Neuronal stem cell (in vitro differentiated cells): Measurements from ENCODE around the gene BCAS1.

Experiments
- DNase-seq: peaks from one replicate; pipeline ENCODE4 v3.0.0-alpha.2; 2013; ENCODE audit warnings: low spot score
- H2AFZ ChIP-seq: one replicate; pipeline ENCODE4 v1.6.1; 2013; ENCODE audit warnings: mild to moderate bottlenecking, low read length, inconsistent platforms
- H2AK5ac ChIP-seq: 2 replicates; pipeline ENCODE4 v1.6.1; 2013; ENCODE audit warnings: low read depth, mild to moderate bottlenecking, inconsistent platforms, low read length, moderate library complexity, mixed read lengths
- H2BK120ac ChIP-seq: 2 replicates; pipeline ENCODE4 v1.6.1; 2013; ENCODE audit warnings: low read depth, mild to moderate bottlenecking, inconsistent platforms, low read length, moderate library complexity, mixed read lengths
- H2BK12ac ChIP-seq: one replicate; pipeline ENCODE4 v1.6.1; 2013; ENCODE audit warnings: low read length, inconsistent platforms
- H2BK15ac ChIP-seq: 2 replicates; pipeline ENCODE4 v1.6.1; 2013; ENCODE audit warnings: mild to moderate bottlenecking, low read length, inconsistent platforms, mixed read lengths
- H2BK5ac ChIP-seq: one replicate; pipeline ENCODE4 v1.6.1; 2013; ENCODE audit warnings: inconsistent platforms, mild to moderate bottlenecking, low read length, moderate library complexity
- H3K14ac ChIP-seq: one replicate; pipeline ENCODE4 v1.6.1; 2013; ENCODE audit warnings: low read length, inconsistent platforms
- H3K18ac ChIP-seq: 2 replicates; pipeline ENCODE4 v1.6.1; 2013; ENCODE audit warnings: low read length, inconsistent platforms
- H3K23ac ChIP-seq: 2 replicates; pipeline ENCODE4 v1.6.1; 2013; ENCODE audit warnings: low read depth, mild to moderate bottlenecking, mixed read lengths, low read length, inconsistent platforms; ENCODE audit not compliant: poor library complexity
- H3K27ac ChIP-seq: replicated peaks from 3 replicates; pipeline ENCODE4 v1.5.1; 2013; ENCODE audit warnings: low read length, inconsistent platforms
- H3K27me3 ChIP-seq, 3 experiments: 2 replicates each; pipeline ENCODE4 v1.6.1; 2013; ENCODE audit warnings: low read length in 3 of 3, mild to moderate bottlenecking in 2 of 3, inconsistent platforms in 1 of 3, low read depth in 1 of 3, mixed read lengths in 1 of 3, moderate library complexity in 1 of 3; ENCODE audit not compliant: control insufficient read depth in 3 of 3, insufficient read depth in 3 of 3
- H3K36me3 ChIP-seq, 2 donors: replicated peaks in 1 of 2; 2 replicates each; pipeline ENCODE4 v1.6.1; 2013; ENCODE audit warnings: low read length in 2 of 2; ENCODE audit not compliant: control insufficient read depth in 2 of 2, insufficient read depth in 2 of 2
- H3K4ac ChIP-seq: 2 replicates; pipeline ENCODE4 v1.6.1; 2013; ENCODE audit warnings: inconsistent platforms, mild to moderate bottlenecking, low read length, moderate library complexity
- H3K4me1 ChIP-seq, 2 donors: 1 replicate in 1 of 2; 2 replicates in 1 of 2; pipeline ENCODE4 v1.6.1; 2013; ENCODE audit warnings: low read length in 2 of 2, low read depth in 1 of 2; ENCODE audit not compliant: control insufficient read depth in 2 of 2, insufficient read depth in 1 of 2
- H3K4me2 ChIP-seq: one replicate; pipeline ENCODE4 v1.6.1; 2013; ENCODE audit warnings: mild to moderate bottlenecking, low read length, inconsistent platforms; ENCODE audit not compliant: insufficient read depth, poor library complexity, severe bottlenecking
- H3K4me3 ChIP-seq, 2 donors: 2 replicates each; pipeline ENCODE4 v1.5.1; 2013; ENCODE audit warnings: low read length in 2 of 2, mild to moderate bottlenecking in 2 of 2, inconsistent platforms in 1 of 2, moderate library complexity in 1 of 2
- H3K79me1 ChIP-seq: one replicate; pipeline ENCODE4 v1.6.1; 2013; ENCODE audit warnings: low read depth, mild to moderate bottlenecking, inconsistent platforms, low read length, moderate library complexity
- H3K9ac ChIP-seq: one replicate; pipeline ENCODE4 v1.6.1; 2013; ENCODE audit warnings: mild to moderate bottlenecking, low read depth, low read length, inconsistent platforms; ENCODE audit not compliant: poor library complexity
- H3K9me3 ChIP-seq, 2 donors: replicated peaks in 1 of 2; 2 replicates each; pipeline versions ENCODE3 to v1.6.1; 2013; ENCODE audit warnings: low read length in 2 of 2, mild to moderate bottlenecking in 2 of 2, inconsistent platforms in 1 of 2, low read depth in 1 of 2, mixed read lengths in 1 of 2, moderate library complexity in 1 of 2; ENCODE audit not compliant: control insufficient read depth in 2 of 2, insufficient read depth in 1 of 2
- H4K8ac ChIP-seq: one replicate; pipeline ENCODE4 v1.6.1; 2013; ENCODE audit warnings: low read depth, mild to moderate bottlenecking, inconsistent platforms, low read length, moderate library complexity
- H4K91ac ChIP-seq: one replicate; pipeline ENCODE4 v1.6.1; 2013; ENCODE audit warnings: low read length, low read depth, mild to moderate bottlenecking, inconsistent platforms; ENCODE audit not compliant: poor library complexity
- WGBS, 2 donors: extraction: QIAGEN DNeasy Blood & Tissue Kit; methylation state at CpG; one replicate each; pipeline ENCODE4 v1.1.7; 2013; ENCODE audit warnings: missing lambda C conversion rate in 2 of 2, mixed read lengths in 1 of 2; ENCODE audit not compliant: insufficient read length in 2 of 2, insufficient replicate concordance in 1 of 2; ENCODE audit errors: extremely low coverage in 2 of 2; 5-methylcytosine and 5-hydroxymethylcytosine counted together

BCAS1 gene

DNA sequence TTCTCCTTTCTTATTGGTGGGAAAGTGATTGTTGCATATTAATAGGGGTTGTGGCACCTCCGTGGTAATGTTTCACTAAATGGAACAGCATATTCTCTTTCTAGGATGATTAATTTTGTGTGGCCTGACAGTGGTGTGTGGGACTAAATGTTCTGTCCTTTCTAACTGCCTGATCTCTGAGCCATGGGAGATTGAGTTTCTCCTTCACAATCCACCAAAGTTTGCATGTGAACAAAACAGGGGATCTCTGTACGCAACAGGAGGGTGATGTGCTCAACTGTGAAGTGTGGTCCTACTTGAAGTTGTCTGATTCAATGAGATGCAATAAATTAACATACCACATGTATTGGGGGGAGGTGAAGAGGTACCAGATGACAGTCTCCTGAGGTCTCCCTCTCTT is 19.3 kb downstream of the BCAS1 start:
- DNase-seq, result no peak
- H3K9ac ChIP-seq, result no peak overlapping the region
- H2BK15ac ChIP-seq, result no peak overlapping the region
- H3K18ac ChIP-seq, result no peak overlapping the region
- no peaks in the 10 kb centered on the region for H3K4me1 ChIP-seq
- H3K27ac ChIP-seq, result no peak overlapping the region
- H2BK12ac ChIP-seq, result no peak overlapping the region
- no peak overlapping the region for H3K4ac ChIP-seq
- no peak overlapping the region for H4K8ac ChIP-seq
- peaks cover 0 to 6% (median 0%) of the 10 kb centered on the region in 3 experiments for H3K27me3 ChIP-seq
- H3K23ac ChIP-seq, result no peak overlapping the region
- no peak overlapping the region for H4K91ac ChIP-seq
- H2AK5ac ChIP-seq, result no peak overlapping the region
- H3K14ac ChIP-seq, result no peak overlapping the region
- no CpG with 5 or more reads among the region's 2 CpGs for WGBS, 2 donors
- H3K79me1 ChIP-seq, result no peaks in the 10 kb centered on the region
- H2AFZ ChIP-seq, result no peak overlapping the region
- H3K36me3 ChIP-seq, result no peaks in the 10 kb centered on the region
- H3K9me3 ChIP-seq, result no peaks in the 10 kb centered on the region
- no peak overlapping the region for H3K4me2 ChIP-seq
- no peak overlapping the region for H2BK5ac ChIP-seq
- H2BK120ac ChIP-seq, result no peak overlapping the region
- H3K4me3 ChIP-seq, result no peak overlapping the region

DNA sequence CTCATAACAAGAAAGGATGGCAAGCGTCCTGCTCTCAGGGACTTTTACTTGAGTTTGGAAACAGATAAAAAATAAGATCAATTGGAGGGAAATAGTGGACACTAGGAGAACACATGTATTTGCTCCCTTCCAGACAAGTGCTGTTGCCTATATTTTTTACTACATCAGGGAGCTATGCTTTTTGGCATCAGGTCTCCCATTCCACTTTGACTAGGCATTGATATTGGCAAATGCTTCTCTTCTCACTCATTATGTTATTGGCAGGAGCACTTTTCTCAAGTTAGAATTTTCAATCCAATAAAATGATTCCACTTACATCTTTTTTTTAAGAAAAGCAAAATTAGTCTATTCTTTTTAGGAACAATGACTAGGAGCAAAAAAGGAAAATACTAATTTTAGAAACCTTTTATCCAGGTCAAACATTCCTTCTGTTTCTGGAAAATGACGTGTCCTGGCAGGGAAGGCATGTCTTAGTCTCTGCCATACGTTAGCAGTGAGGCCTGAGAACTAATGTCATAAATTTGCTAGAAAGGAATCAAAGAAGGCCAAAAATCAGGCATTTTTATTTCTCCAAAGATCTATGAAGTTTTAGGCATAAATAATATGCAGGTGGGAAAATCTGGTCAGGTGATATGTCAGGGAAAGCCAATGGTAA is 21.4 kb downstream of the BCAS1 start:
- no peak overlapping the region for H3K18ac ChIP-seq
- H3K23ac ChIP-seq, result no peak overlapping the region
- H2BK120ac ChIP-seq, result no peak overlapping the region
- H2BK5ac ChIP-seq, result no peak overlapping the region
- no peak overlapping the region for H3K27ac ChIP-seq
- H2BK15ac ChIP-seq, result no peak overlapping the region
- H2AK5ac ChIP-seq, result no peak overlapping the region
- H2AFZ ChIP-seq, result no peak overlapping the region
- no peak overlapping the region for H3K9ac ChIP-seq
- no peaks in the 10 kb centered on the region for H3K36me3 ChIP-seq
- no CpG with 5 or more reads among the region's 3 CpGs for WGBS, 2 donors
- no peak overlapping the region for H4K8ac ChIP-seq
- no peaks in the 10 kb centered on the region for H3K9me3 ChIP-seq
- no peak for DNase-seq
- H2BK12ac ChIP-seq, result no peak overlapping the region
- no peak overlapping the region for H3K14ac ChIP-seq
- no peak overlapping the region for H3K4ac ChIP-seq
- no peaks in the 10 kb centered on the region for H3K4me1 ChIP-seq
- H4K91ac ChIP-seq, result no peak overlapping the region
- H3K4me2 ChIP-seq, result no peak overlapping the region
- H3K27me3 ChIP-seq, result peaks cover 0 to 6% (median 0%) of the 10 kb centered on the region in 3 experiments
- H3K79me1 ChIP-seq, result no peaks in the 10 kb centered on the region
- no peak overlapping the region for H3K4me3 ChIP-seq

DNA sequence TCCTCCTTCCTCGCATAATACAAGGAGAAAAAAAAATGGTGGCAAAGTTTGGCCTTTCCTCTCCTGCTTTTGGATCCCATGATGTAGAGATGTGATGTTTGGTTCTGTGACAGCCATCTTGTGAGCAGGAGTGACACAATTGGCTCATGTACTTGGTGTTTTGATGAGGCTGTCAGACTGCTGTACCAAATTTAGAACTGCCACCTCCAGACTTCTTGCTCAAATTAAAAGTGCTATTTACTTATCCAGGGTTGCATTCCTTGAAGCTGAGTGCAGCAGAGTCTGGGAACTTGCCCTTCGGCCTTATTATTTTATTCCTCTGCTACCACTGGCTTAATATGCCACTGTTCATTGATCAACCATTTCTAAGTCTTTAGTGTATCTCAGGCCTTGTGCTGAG is 21.9 kb downstream of the BCAS1 start:
- Histone ChIP-seq H4K91ac (no peak overlapping the region), H3K18ac (no peak overlapping the region), H2AK5ac (no peak overlapping the region), H3K14ac (no peak overlapping the region), H3K4ac (no peak overlapping the region), H3K36me3 (no peaks in the 10 kb centered on the region), H3K79me1 (no peaks in the 10 kb centered on the region), H4K8ac (no peak overlapping the region), H3K4me1 (no peaks in the 10 kb centered on the region), H2BK120ac (no peak overlapping the region), H2BK5ac (no peak overlapping the region), H3K27ac (no peak overlapping the region), H2BK12ac (no peak overlapping the region), H2AFZ (no peak overlapping the region), H3K23ac (no peak overlapping the region), H2BK15ac (no peak overlapping the region), H3K4me3 (no peak overlapping the region), H3K27me3 (peaks cover 0 to 6% (median 0%) of the 10 kb centered on the region in 3 experiments), H3K9me3 (no peaks in the 10 kb centered on the region), H3K4me2 (no peak overlapping the region), H3K9ac (no peak overlapping the region)
- no CpG with 5 or more reads among the region's 2 CpGs for WGBS, 2 donors
- DNase-seq, result no peak

DNA sequence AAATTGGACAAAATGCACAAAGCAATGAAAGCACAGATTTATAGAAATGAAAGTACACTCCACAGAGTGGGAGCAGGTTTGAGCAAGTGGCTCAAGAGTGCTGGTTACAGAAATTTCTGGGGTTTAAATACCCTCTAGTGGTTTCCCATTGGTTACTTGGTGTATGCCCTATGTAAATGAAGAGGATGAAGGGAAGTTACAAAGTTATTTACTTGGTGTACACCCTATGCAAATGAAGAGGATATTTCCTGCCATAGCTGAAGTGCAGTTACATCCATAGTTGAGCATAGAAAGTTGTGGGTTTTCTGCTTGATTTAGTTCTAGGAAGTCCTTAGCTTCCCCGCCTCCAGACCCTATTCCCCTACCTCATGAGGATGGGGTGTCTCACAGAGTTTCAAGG is 22.7 kb downstream of the BCAS1 start:
- Histone ChIP-seq H2BK5ac (no peak overlapping the region), H3K79me1 (no peaks in the 10 kb centered on the region), H4K8ac (no peak overlapping the region), H2BK12ac (no peak overlapping the region), H3K27me3 (peaks cover 0 to 6% (median 0%) of the 10 kb centered on the region in 3 experiments), H4K91ac (no peak overlapping the region), H2AK5ac (no peak overlapping the region), H3K23ac (no peak overlapping the region), H2BK120ac (no peak overlapping the region), H3K9ac (no peak overlapping the region), H3K18ac (no peak overlapping the region), H2AFZ (no peak overlapping the region), H3K4me2 (no peak overlapping the region), H3K36me3 (no peaks in the 10 kb centered on the region), H3K4me3 (no peak overlapping the region), H3K9me3 (no peaks in the 10 kb centered on the region), H2BK15ac (no peak overlapping the region), H3K4ac (no peak overlapping the region), H3K27ac (no peak overlapping the region), H3K4me1 (no peaks in the 10 kb centered on the region), H3K14ac (no peak overlapping the region)
- no peak for DNase-seq
- no CpG with 5 or more reads among the region's 1 CpG for WGBS, 2 donors
